ENCODE results near the gene HNRNPF.

- TF ChIP-seq POLR2A (IDR thresholded peaks at IDR 0.05; ENCODE audit: low read depth, low read length) (no peak), CTCF (conservative IDR thresholded peaks at IDR 0.05; ENCODE audit: low read depth, low read length) (no peak), RAD21 (IDR thresholded peaks at IDR 0.05; ENCODE audit: low read length) (no peak), BHLHE40 (IDR thresholded peaks at IDR 0.05; ENCODE audit: low read depth, low read length) (no peak), NFE2L2 (IDR thresholded peaks at IDR 0.05; ENCODE audit: low read depth, low read length) (no peak), USF2 (IDR thresholded peaks at IDR 0.05; ENCODE audit: low read depth, low read length) (no peak), MXI1 (IDR thresholded peaks at IDR 0.05; ENCODE audit: borderline replicate concordance, low read depth, low read length) (no peak), CEBPB (IDR thresholded peaks at IDR 0.05; ENCODE audit: low read depth, low read length) (no peak), RCOR1 (IDR thresholded peaks at IDR 0.05; ENCODE audit: insufficient replicate concordance, low read length) (no peak), MAZ (IDR thresholded peaks at IDR 0.05; ENCODE audit: borderline replicate concordance, low read depth, low read length) (no peak)
These were observed 70.9 kb downstream of the HNRNPF start for GRCh38 chr10:43338117-43338516.
